ENCODE data around the gene ZNF443.
A peak's percentile ranks its signal among the peaks of the same experiment; 100 is the strongest.
"Not testable (repeated sequence)": the region's sequence is repeated elsewhere in the genome, so short reads cannot be mapped to it uniquely, and the experiment has no call there.

Gene ZNF443

GRCh38 chr19:12411893-12412292 is 28.9 kb downstream of the ZNF443 start:
- no peak for DNase-seq

- DNase-seq, result peak; percentile 97
Observed at GRCh38 chr19:12400633-12401502, 40.0 kb downstream of the ZNF443 start, which contains the start of gene ZNF799. Gene ZNF799, minus strand, starts transcription at chr19:12401271. Its CDS starts 201 bp downstream, at chr19:12401070.

- peak; percentile 32 for DNase-seq
Observed at GRCh38 chr19:12399901-12400632, 40.8 kb downstream of the ZNF443 start.

- not testable (repeated sequence) for DNase-seq
Observed at GRCh38 chr19:12391148-12391547, 49.7 kb downstream of the ZNF443 start.

- DNase-seq, result not testable (repeated sequence)
Observed at GRCh38 chr19:12386365-12386764, 54.5 kb downstream of the ZNF443 start.

GRCh38 chr19:12380444-12380737 is 60.4 kb downstream of the ZNF443 start:
- DNase-seq, result no peak

DNA sequence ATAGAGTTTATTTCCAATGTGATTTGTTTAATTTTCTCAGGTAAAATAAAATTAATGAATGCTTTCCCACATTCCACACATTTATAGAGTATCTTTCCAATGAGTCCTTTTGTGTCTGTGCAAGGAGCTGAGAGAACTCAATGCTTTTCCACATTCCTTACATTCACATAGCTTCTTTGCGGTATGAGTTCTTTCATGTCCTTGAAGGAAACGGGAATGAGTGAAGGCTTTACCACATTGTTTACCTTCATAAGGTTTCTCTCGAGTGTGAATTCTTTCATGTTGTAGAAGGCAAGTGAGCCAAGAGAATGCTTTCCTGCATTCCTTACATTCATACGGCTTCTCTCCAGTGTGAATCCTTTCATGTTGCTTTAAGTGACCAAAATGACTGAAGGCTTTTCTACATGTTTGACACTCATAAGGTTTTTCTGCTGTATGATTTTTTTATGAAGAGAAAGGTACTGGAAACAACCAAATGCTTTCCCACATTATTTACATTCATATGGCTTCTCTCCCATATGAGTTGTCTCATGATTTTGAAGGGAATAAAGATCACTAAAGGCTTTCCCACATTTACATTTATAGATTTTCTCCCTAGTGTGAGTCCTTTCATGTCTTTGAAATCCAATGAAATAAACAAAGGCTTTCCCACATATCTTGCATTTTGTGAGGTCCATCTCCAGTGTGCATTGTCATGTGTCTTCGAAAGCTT is 60.9 kb downstream of the ZNF443 start:
- DNase-seq, result no peak

All from hematopoietic multipotent progenitor cell treated with erythropoietin and hydrocortisone succinate and interleukin-3 and kit ligand, for 6 days (in vitro differentiated cells).